Vagina (tissue), 2 donors: Measurements from ENCODE around the gene HAPSTR1.

Source experiments
- CTCF ChIP-seq, 3 experiments: fragments of 450-650 bp in 2 of 3; fragments of 200-600 bp in 1 of 3; sonication (generic) in 1 of 3; IDR thresholded peaks; one replicate each; pipeline ENCODE4 v1.5.1; 2017 to 2019; ENCODE audit warnings: antibody characterized with exemption in 3 of 3, mild to moderate bottlenecking in 2 of 3, moderate library complexity in 2 of 3
- POLR2A ChIP-seq, 2 donors: fragments of 450-650 bp; IDR thresholded peaks; one replicate each; pipeline ENCODE4 v1.6.1; 2017; ENCODE audit warnings: antibody characterized with exemption in 2 of 2, mild to moderate bottlenecking in 2 of 2, moderate library complexity in 2 of 2
- POLR2AphosphoS5 ChIP-seq, 2 donors: sonication (generic); formaldehyde crosslinking; IDR thresholded peaks; one replicate each; pipeline ENCODE4 v1.9.0; 2017; ENCODE audit warnings: antibody characterized with exemption in 2 of 2, mild to moderate bottlenecking in 2 of 2, low read depth in 1 of 2; ENCODE audit not compliant: insufficient read depth in 1 of 2

- no peak for TF ChIP-seq CTCF (IDR thresholded peaks at IDR 0.05)
- TF ChIP-seq POLR2AphosphoS5 (IDR thresholded peaks at IDR 0.05; ENCODE audit: insufficient read depth in 1 of 2, low read depth in 1 of 2) = no peak
- no peak for TF ChIP-seq POLR2A (IDR thresholded peaks at IDR 0.05)
Observed at GRCh38 chr16:9102379-9102778, 10.9 kb downstream of the HAPSTR1 start.
